GM12801 (cell line): ENCODE results near the gene PLEKHA5.

Experiments used
- CTCF ChIP-seq: IDR thresholded peaks from one replicate; pipeline ENCODE4 v1.5.1; 2011; ENCODE audit warnings: control low read depth; ENCODE audit not compliant: insufficient read length; ENCODE audit errors: extremely low read depth

Gene PLEKHA5

GRCh38 chr12:19311165-19311564 is 181.6 kb downstream of the PLEKHA5 start:
- TF ChIP-seq CTCF: no peak

DNA sequence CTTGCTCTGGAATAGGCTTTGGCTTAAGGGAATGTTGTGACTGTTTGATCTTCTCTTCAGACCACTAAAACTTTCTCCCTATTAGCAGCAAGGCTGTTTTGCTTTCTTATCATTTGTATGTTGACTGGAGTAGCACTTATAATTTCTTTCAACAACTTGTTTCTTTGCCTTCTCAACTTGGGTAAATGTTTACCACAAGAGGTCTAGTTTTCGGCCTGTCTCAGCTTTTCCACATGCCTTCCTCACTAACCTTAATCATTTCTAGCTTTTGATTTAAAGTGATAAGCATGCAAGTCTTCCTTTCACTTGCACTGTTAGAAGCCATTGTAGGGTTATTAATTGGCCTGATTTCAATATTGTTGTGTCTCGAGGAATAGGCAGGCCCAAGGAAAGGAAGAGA is 183.1 kb downstream of the PLEKHA5 start:
- TF ChIP-seq CTCF: no peak

GRCh38 chr12:19316425-19316824 is 186.9 kb downstream of the PLEKHA5 start:
- TF ChIP-seq CTCF: no peak

- TF ChIP-seq CTCF: no peak
Measured at GRCh38 chr12:19322376-19322775, 192.8 kb downstream of the PLEKHA5 start.

GRCh38 chr12:19323805-19324204 is 194.3 kb downstream of the PLEKHA5 start:
- no peak for TF ChIP-seq CTCF

DNA sequence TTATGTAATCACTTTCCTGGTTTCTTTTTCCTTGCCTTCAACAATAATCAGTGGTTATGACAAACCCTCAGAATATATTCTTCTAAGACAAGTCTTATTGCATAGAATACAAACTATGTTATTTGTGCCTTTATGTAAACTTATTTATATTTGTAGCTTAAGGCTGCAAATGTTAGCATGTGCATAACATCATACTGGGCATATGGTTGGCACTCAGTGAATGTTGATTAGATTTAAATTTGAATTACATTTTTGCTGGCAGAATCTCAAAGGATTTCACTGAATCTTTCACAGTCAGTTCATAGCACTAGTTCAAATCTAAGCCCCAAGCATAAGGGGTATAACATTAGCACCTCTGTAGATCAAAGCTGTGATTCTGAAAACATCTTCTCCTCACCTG is 196.6 kb downstream of the PLEKHA5 start:
- TF ChIP-seq CTCF: no peak

DNA sequence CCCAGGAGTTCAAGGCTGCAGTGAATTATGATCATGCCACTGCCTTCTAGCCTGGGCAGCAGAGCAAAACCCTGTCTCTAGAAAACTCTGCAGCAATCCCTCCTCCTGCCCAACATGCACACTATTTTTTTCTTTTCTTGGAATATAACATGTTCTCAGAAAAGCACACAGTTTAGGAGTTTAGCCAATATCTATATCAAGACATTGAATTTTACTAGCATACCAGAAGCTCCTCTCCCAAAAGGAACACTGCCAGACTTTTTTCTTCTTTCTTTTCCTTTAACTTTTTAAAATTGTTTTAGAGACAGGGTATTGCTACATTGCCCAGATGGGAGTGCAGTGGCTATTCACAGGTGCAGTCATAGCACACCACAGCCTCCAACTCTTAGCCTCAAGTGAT is 202.7 kb downstream of the PLEKHA5 start:
- no peak for TF ChIP-seq CTCF

DNA sequence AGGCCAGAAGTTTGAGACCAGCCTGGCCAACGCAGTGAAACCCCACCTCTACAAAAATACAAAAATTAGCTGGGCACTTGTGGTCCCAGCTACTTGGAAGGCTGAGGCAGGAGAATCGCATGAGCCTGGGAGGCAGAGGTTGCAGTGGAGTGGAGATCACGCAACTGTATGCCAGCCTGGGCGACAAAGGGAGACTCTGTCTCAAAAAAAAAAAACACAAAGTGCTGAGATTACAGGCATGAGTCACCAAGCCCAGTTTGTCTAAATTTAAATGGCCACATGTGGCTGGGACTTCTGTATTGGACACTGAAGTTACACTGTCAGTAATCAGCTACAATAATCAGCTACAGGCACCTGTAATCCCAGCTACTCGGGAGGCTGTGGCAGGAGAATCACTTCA is 208.9 kb downstream of the PLEKHA5 start:
- no peak for TF ChIP-seq CTCF
